IMR-90 (cell line): ENCODE measurements around the gene CA7. TPM values are rescaled to one million over a fixed set of nuclear protein-coding genes. Genes with fewer than 3 reads are reported as not detected.

ENCODE experiments used
- ATAC-seq: fragments of 200-7000 bp; cut with Tn5 transposase; 2 replicates; pipeline ENCODE4 v1.9.1; 2020; ENCODE audit warnings: low read depth, mild to moderate bottlenecking, moderate library complexity
- BruUV-seq: library from RNA; stranded (reverse); fragments of 400-500 nt; replicated peaks from 2 replicates; lab custom pipeline; 2021; lab: Mats Ljungman, UMichigan
- CTCF ChIA-PET: fragments of 300-600 bp; formaldehyde crosslinking; extraction: SDS; loops from one replicate; lab custom pipeline; 2021; ENCODE audit warnings: antibody characterized with exemption; lab: Yijun Ruan, JAX
- POLR2A ChIA-PET: fragments of 300-600 bp; sonication (Branson Sonifier 250); formaldehyde crosslinking; loops from one replicate; lab custom pipeline; 2022; ENCODE audit warnings: antibody characterized with exemption; ENCODE audit not compliant: unreplicated experiment; lab: Charles Lee
- DNase-seq: peaks from one replicate; pipeline ENCODE4 v3.0.0; 2013
- H2AFZ ChIP-seq: replicated peaks from 2 replicates; pipeline ENCODE3; 2013; ENCODE audit warnings: low read length, mild to moderate bottlenecking; ENCODE audit not compliant: poor library complexity
- H2AK5ac ChIP-seq: 2 replicates; pipeline ENCODE4 v1.6.1; 2013; ENCODE audit warnings: low read depth, low read length, inconsistent platforms
- H2AK9ac ChIP-seq: replicated peaks from 2 replicates; pipeline ENCODE3; 2013; ENCODE audit warnings: mild to moderate bottlenecking, low read depth, low read length, moderate library complexity; ENCODE audit not compliant: poor library complexity
- H2BK120ac ChIP-seq: 2 replicates; pipeline ENCODE4 v1.6.1; 2013; ENCODE audit warnings: low read depth, low read length, inconsistent platforms
- H2BK15ac ChIP-seq: 3 replicates; pipeline ENCODE4 v1.6.1; 2013; ENCODE audit warnings: low read depth, low read length, inconsistent platforms
- H2BK20ac ChIP-seq: 2 replicates; pipeline ENCODE4 v1.6.1; 2013; ENCODE audit warnings: low read depth, mild to moderate bottlenecking, inconsistent platforms, low read length, moderate library complexity
- H2BK5ac ChIP-seq: 2 replicates; pipeline ENCODE4 v1.6.1; 2013; ENCODE audit warnings: mild to moderate bottlenecking, low read depth, low read length, inconsistent platforms; ENCODE audit not compliant: poor library complexity, severe bottlenecking
- H3K14ac ChIP-seq: replicated peaks from 2 replicates; pipeline ENCODE4 v1.6.1; 2013; ENCODE audit warnings: low read depth, low read length, inconsistent platforms
- H3K18ac ChIP-seq: 2 replicates; pipeline ENCODE4 v1.6.1; 2013; ENCODE audit warnings: low read depth, low read length, control low read depth
- H3K23ac ChIP-seq: 2 replicates; pipeline ENCODE4 v1.6.1; 2013; ENCODE audit warnings: low read depth, low read length, inconsistent platforms
- H3K27ac ChIP-seq: 2 replicates; pipeline ENCODE4 v1.5.1; 2013; ENCODE audit warnings: mild to moderate bottlenecking, control low read depth, low read length; ENCODE audit not compliant: insufficient read depth
- H3K27me3 ChIP-seq: 2 replicates; pipeline ENCODE4 v1.6.1; 2013; ENCODE audit warnings: low read length; ENCODE audit not compliant: control insufficient read depth, insufficient read depth
- H3K36me3 ChIP-seq: 2 replicates; pipeline ENCODE4 v1.6.1; 2013; ENCODE audit warnings: low read length, mixed read lengths; ENCODE audit not compliant: control insufficient read depth, insufficient read depth
- H3K4ac ChIP-seq: 2 replicates; pipeline ENCODE4 v1.6.1; 2013; ENCODE audit warnings: low read depth, low read length, inconsistent platforms
- H3K4me1 ChIP-seq: 2 replicates; pipeline ENCODE4 v1.6.1; 2013; ENCODE audit warnings: low read length, mixed read lengths; ENCODE audit not compliant: control insufficient read depth, insufficient read depth
- H3K4me2 ChIP-seq: 2 replicates; pipeline ENCODE4 v1.6.1; 2013; ENCODE audit warnings: low read depth, mild to moderate bottlenecking, control low read depth, low read length, moderate library complexity
- H3K4me3 ChIP-seq: 2 replicates; pipeline ENCODE4 v1.5.1; 2013; ENCODE audit warnings: low read depth, mild to moderate bottlenecking, control low read depth, low read length, moderate library complexity; ENCODE audit not compliant: insufficient read depth
- H3K56ac ChIP-seq: 2 replicates; pipeline ENCODE4 v1.6.1; 2013; ENCODE audit warnings: low read length, inconsistent platforms; ENCODE audit not compliant: insufficient read depth; ENCODE audit errors: extremely low read depth
- H3K79me1 ChIP-seq, 2 experiments: 2 replicates each; pipeline ENCODE4 v1.6.1; 2013; ENCODE audit warnings: low read length in 2 of 2, inconsistent platforms in 1 of 2, low read depth in 1 of 2
- H3K9ac ChIP-seq: 2 replicates; pipeline ENCODE4 v1.6.1; 2013; ENCODE audit warnings: low read depth, low read length, control low read depth
- H3K9me1 ChIP-seq: 2 replicates; pipeline ENCODE4 v1.6.1; 2013; ENCODE audit warnings: low read length, inconsistent platforms; ENCODE audit not compliant: insufficient read depth
- H3K9me3 ChIP-seq: 2 replicates; pipeline ENCODE4 v1.6.1; 2013; ENCODE audit warnings: low read length; ENCODE audit not compliant: control insufficient read depth, insufficient read depth
- H4K20me1 ChIP-seq: 2 replicates; pipeline ENCODE4 v1.6.1; 2013; ENCODE audit warnings: low read length, inconsistent platforms; ENCODE audit not compliant: insufficient read depth
- H4K5ac ChIP-seq: 2 replicates; pipeline ENCODE4 v1.6.1; 2013; ENCODE audit warnings: mild to moderate bottlenecking, low read depth, low read length, control low read depth
- H4K8ac ChIP-seq, 2 experiments: 2 replicates each; pipeline ENCODE4 v1.6.1; 2013; ENCODE audit warnings: low read depth in 2 of 2, low read length in 2 of 2, control low read depth in 1 of 2, inconsistent platforms in 1 of 2
- H4K91ac ChIP-seq: 2 replicates; pipeline ENCODE4 v1.6.1; 2013; ENCODE audit warnings: low read depth, low read length, inconsistent platforms; ENCODE audit not compliant: insufficient read depth
- BHLHE40 ChIP-seq: fragments of 150-350 bp; IDR thresholded peaks from 2 replicates; pipeline ENCODE4 v1.6.1; 2016; ENCODE audit warnings: mild to moderate bottlenecking, low read depth, low read length
- CEBPB ChIP-seq: IDR thresholded peaks from 2 replicates; pipeline ENCODE4 v1.6.1; 2012; ENCODE audit warnings: low read depth, low read length, improper control_type of control experiment
- CHD1 ChIP-seq: IDR thresholded peaks from 2 replicates; pipeline ENCODE4 v1.6.1; 2012; ENCODE audit warnings: low read depth, low read length, improper control_type of control experiment
- ELK1 ChIP-seq: fragments of 150-350 bp; IDR thresholded peaks from 2 replicates; pipeline ENCODE4 v1.6.1; 2016; ENCODE audit warnings: low read depth, mild to moderate bottlenecking, low read length, moderate library complexity, borderline replicate concordance
- MAFK ChIP-seq: IDR thresholded peaks from 2 replicates; pipeline ENCODE4 v1.6.1; 2012; ENCODE audit warnings: low read depth, low read length, improper control_type of control experiment
- MAZ ChIP-seq: IDR thresholded peaks from 2 replicates; pipeline ENCODE4 v1.6.1; 2012; ENCODE audit warnings: low read depth, mild to moderate bottlenecking, low read length, improper control_type of control experiment, moderate library complexity, borderline replicate concordance
- MXI1 ChIP-seq: IDR thresholded peaks from 2 replicates; pipeline ENCODE4 v1.6.1; 2012; ENCODE audit warnings: low read depth, mild to moderate bottlenecking, low read length, moderate library complexity, borderline replicate concordance
- NFE2L2 ChIP-seq: fragments of 150-350 bp; IDR thresholded peaks from 2 replicates; pipeline ENCODE4 v1.6.1; 2016; ENCODE audit warnings: low read depth, mild to moderate bottlenecking, low read length
- RCOR1 ChIP-seq: IDR thresholded peaks from 2 replicates; pipeline ENCODE4 v1.6.1; 2012; ENCODE audit warnings: mild to moderate bottlenecking, low read length, improper control_type of control experiment; ENCODE audit not compliant: insufficient replicate concordance
- RFX5 ChIP-seq: IDR thresholded peaks from 2 replicates; pipeline ENCODE4 v1.8.0; 2012; ENCODE audit warnings: low read depth, mild to moderate bottlenecking, low read length, moderate library complexity
- WGBS, 2 experiments: methylation state at CpG; one replicate each; pipeline versions ENCODE4 v1.1.5 to v1.1.7; 2013; ENCODE audit warnings: missing lambda C conversion rate in 2 of 2; ENCODE audit not compliant: insufficient read length in 1 of 2; ENCODE audit errors: extremely low coverage in 2 of 2; 5-methylcytosine and 5-hydroxymethylcytosine counted together
- dilution Hi-C: fragments of 300-500 bp; cut with HindIII; formaldehyde crosslinking; loops from one replicate; pipeline ENCODE4 v1.14.3; 2018; ENCODE audit warnings: low sequenced_read_pairs; ENCODE audit not compliant: unreplicated experiment
- in situ Hi-C: fragments of 300-500 bp; cut with MboI; formaldehyde crosslinking; loops from 3 replicates; pipeline ENCODE4 v1.14.3; 2019; ENCODE audit warnings: low sequenced_read_pairs, inconsistent platforms, mixed read lengths
- intact Hi-C: fragments of 100-400 bp; cut with micrococcal nuclease; formaldehyde crosslinking; loops from 2 replicates; pipeline ENCODE4 v1.10.0; 2022
- polyA plus RNA-seq, 3 experiments: library from polyadenylated mRNA; depleted of rRNA; stranded (reverse); fragments of >200 nt; gene quantifications; 2 replicates each; pipeline ENCODE4 v1.2.3, GENCODE V29; 2012; ENCODE audit warnings: low replicate concordance in 1 of 3
- total RNA-seq: library from RNA; depleted of rRNA; stranded (reverse); fragments of >200 nt; gene quantifications from 2 replicates; pipeline ENCODE4 v1.2.3, GENCODE V29; 2012

The CA7 gene
- total and polyA plus RNA-seq, 2 of the 4 experiments (the other 2 are of a cell fraction) = not detected

DNA sequence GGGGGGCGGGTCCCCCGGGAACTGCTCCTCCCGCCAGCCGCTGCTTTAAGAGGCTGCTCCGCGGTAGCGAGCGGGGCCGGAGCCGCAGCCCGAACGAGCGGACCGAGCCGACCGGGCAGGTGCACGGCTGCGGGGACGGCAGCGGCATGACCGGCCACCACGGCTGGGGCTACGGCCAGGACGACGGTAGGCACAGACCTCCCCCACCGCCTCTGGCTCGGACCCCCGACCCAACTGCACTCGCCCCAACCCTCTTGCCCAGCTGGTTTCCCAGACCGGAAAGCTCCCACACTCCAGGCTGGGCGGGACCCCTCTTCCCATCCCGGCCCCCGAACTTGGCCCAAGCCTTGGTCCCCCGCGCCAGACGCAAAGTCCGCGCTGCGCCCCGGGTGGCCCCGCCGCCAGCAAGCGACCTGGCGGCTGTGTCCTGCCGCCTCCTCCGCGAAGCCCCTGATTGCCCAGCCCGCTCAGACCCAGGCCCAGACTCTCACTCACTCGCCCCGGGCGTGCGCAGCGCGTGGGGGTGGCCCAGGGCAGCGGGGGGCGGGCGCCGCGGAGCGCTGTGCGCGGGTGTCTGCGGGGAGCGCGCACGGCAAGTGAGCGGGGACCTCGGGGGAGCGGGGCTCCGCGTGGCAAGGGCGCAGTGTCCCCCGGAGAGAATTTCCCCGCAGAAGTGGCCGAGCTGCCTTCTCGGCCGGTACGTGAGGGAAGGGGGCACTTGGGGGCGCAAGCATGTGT lies at the start of gene CA7 (continued):
- TF ChIP-seq RCOR1 = no peak
- no peak for TF ChIP-seq CHD1

DNA sequence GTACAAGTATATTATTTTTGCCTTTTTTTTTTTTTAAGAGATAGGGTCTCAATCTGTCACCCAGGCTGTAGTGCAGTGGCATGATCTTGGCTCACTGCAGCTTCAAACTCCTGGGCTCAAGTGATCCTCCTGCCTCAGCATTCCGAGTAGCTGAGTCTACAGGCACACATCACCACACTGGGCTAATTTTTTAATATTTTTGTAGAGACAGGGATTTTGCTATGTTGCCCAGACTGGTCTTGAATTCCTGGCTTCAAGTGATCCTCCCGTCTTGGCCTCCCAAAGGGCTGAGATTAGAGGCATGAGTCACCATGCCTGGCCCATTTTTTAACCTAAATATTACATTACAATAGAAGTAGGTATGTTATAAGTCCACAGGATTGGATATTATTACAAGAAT lies 46.1 kb upstream of the CA7 start:
- TF ChIP-seq MXI1 (no peak), CHD1 (no peak), RFX5 (no peak), CEBPB (no peak), MAFK (no peak), NFE2L2 (no peak), ELK1 (no peak), MAZ (no peak), BHLHE40 (no peak)
- no peak overlapping the region for H3K4me2 ChIP-seq
- CTCF ChIA-PET = no interaction called here

More for the DNA sequence above, 46.1 kb upstream of the CA7 start:
- H3K56ac ChIP-seq = no peak overlapping the region
- peaks cover 8% of the 10 kb centered on the region for H3K36me3 ChIP-seq
- no peak overlapping the region for H4K8ac ChIP-seq
- H3K9me3 ChIP-seq = no peaks in the 10 kb centered on the region
- WGBS, 2 experiments = no CpG with 5 or more reads among the region's 2 CpGs
- no peaks in the 10 kb centered on the region for H3K4me1 ChIP-seq
- no peaks in the 10 kb centered on the region; the same call in 1 of the 2 replicates for H4K20me1 ChIP-seq
- no peak overlapping the region for H2BK20ac ChIP-seq
- DNase-seq (peak; percentile 55), ATAC-seq (peak; percentile 82)
- H2BK5ac ChIP-seq = no peak overlapping the region
- H4K5ac ChIP-seq = no peak overlapping the region
- no peak overlapping the region for H3K18ac ChIP-seq
- H2AK9ac ChIP-seq = no peak overlapping the region
- POLR2A ChIA-PET = no interaction called here
- no peaks in the 10 kb centered on the region for H3K9me1 ChIP-seq
- no peak overlapping the region for H2BK120ac ChIP-seq
- no peak overlapping the region for H4K91ac ChIP-seq
- no peak overlapping the region for H3K27ac ChIP-seq
- in situ Hi-C loops (no loop called here), intact Hi-C loops (no loop called here), dilution Hi-C loops (no loop called here)
- no peaks in the 10 kb centered on the region for H3K79me1 ChIP-seq
- no peak overlapping the region for H2BK15ac ChIP-seq
- no peaks in the 10 kb centered on the region for H3K27me3 ChIP-seq
- no peak overlapping the region for H3K4me3 ChIP-seq
- H3K9ac ChIP-seq = no peak overlapping the region
- H3K23ac ChIP-seq = no peak overlapping the region
- H3K14ac ChIP-seq = no peak overlapping the region
- no peak overlapping the region for H2AFZ ChIP-seq
- H3K4ac ChIP-seq = no peak overlapping the region
- H2AK5ac ChIP-seq = no peak overlapping the region
- BruUV-seq = no TSS peak
